Activated naive CD4-positive, alpha-beta T cell treated with anti-CD3 and anti-CD28 coated beads for 36 hours (primary cell): ENCODE measurements around the gene CAMSAP2. TPM values are rescaled to one million over a fixed set of nuclear protein-coding genes. Genes with fewer than 3 reads are reported as not detected.
"Not testable (repeated sequence)": the region's sequence is repeated elsewhere in the genome, so short reads cannot be mapped to it uniquely, and the experiment has no call there.

Source experiments
- CTCF ChIA-PET: fragments of 350-600 bp; sonication (Branson Sonifier 250); formaldehyde crosslinking; loops from one replicate; lab custom pipeline; 2021; ENCODE audit warnings: antibody characterized with exemption; lab: Charles Lee
- DNase-seq: peaks from one replicate; pipeline ENCODE4 v3.0.0-alpha.2; 2020
- H3K27ac Mint-ChIP-seq: one replicate; pipeline ENCODE4 v1.8.0; 2021; ENCODE audit warnings: mild to moderate bottlenecking, mixed read lengths
- H3K27me3 Mint-ChIP-seq: one replicate; pipeline ENCODE4 v1.8.0; 2021; ENCODE audit warnings: low read depth, mixed read lengths
- H3K36me3 Mint-ChIP-seq: one replicate; pipeline ENCODE4 v1.8.0; 2021; ENCODE audit warnings: low read depth, mixed read lengths
- H3K4me1 Mint-ChIP-seq: one replicate; pipeline ENCODE4 v1.8.0; 2021; ENCODE audit warnings: low read depth, mixed read lengths
- H3K4me3 Mint-ChIP-seq: one replicate; pipeline ENCODE4 v1.8.0; 2021; ENCODE audit warnings: mild to moderate bottlenecking, moderate library complexity, mixed read lengths
- H3K9me3 Mint-ChIP-seq: one replicate; pipeline ENCODE4 v1.8.0; 2021; ENCODE audit warnings: mixed read lengths
- intact Hi-C: fragments of 100-400 bp; cut with micrococcal nuclease; formaldehyde crosslinking; loops from one replicate; pipeline ENCODE4 v1.15.1; 2023
- total RNA-seq, 2 experiments: library from RNA; stranded (reverse); gene quantifications; one replicate each; pipeline ENCODE4 v1.2.3, GENCODE V29; 2021

The CAMSAP2 gene
- total RNA-seq, 2 experiments from 2014 or later: 3.9 to 6.5 TPM

DNA sequence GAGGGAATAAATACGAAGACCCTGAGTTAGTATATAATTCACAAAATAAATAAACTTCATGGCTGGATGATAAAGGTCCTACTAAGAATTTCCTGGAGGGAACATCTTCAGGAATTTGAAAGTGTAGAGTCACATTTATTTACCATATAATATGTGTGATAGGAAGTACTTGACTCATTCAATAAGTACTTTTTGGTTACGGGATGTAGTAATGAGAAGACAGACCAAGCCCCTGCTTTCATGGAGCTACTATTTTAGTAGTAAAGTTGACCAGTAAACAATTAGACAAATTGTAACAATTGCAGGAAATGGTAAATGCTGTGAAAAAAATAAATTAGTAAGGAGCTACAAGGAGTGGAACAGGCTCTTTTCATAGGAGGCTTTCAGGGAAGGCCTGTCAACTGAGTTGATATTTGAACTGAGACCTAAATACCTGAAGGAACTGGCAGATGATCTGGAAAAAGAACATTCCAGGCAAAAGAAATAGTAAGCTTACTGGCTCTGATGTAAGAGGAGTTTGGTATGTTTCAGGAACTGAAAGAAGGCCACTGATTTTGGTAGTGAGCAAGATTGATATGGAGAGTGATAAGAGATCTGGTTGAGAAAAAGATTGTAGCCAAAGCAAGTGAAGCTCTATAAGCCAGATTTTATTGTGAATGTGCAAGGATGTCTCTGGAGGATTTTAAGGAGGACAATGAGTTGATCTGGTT lies 36.2 kb downstream of the CAMSAP2 start:
- intact Hi-C loops: no loop called here
- Mint-ChIP-seq H3K9me3 (no peaks in the 10 kb centered on the region), H3K27me3 (no peaks in the 10 kb centered on the region), H3K36me3 (peaks cover 4% of the 10 kb centered on the region), H3K4me3 (no peak overlapping the region), H3K4me1 (no peaks in the 10 kb centered on the region), H3K27ac (no peak overlapping the region)
- CTCF ChIA-PET: interaction anchor here (0.6 to 0.7 kb wide), 2 partner anchors 194 to 462 kb away, joined by 3 to 4 read pairs; no protein-coding TSS in a partner anchor
- DNase-seq: no peak

DNA sequence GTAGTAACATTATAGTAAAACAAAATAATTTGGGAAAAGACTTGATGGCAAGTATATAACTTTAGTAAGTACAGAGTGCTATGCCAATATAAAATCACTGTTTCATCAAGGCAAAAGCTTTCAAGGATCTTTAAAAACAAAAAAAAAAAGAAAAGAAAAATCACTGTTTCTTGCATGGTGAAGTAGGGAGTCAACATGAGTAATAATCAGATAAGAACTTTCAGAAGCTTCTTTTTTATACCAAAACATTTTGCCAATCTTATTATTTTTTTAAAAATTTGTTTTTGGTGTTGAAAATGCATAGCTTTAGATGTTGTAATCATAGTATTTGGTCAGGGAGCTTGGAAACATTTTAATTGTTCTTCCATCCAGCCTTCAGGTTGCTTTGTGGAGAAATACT lies 37.2 kb downstream of the CAMSAP2 start:
- Mint-ChIP-seq H3K9me3 (no peaks in the 10 kb centered on the region), H3K4me1 (peaks cover 2% of the 10 kb centered on the region), H3K27ac (no peak overlapping the region), H3K27me3 (no peaks in the 10 kb centered on the region), H3K36me3 (peaks cover 4% of the 10 kb centered on the region), H3K4me3 (no peak overlapping the region)
- CTCF ChIA-PET: interaction anchor here (0.6 to 1.0 kb wide), 2 partner anchors 47 to 243 kb away, joined by 4 read pairs; no protein-coding TSS in a partner anchor
- intact Hi-C loops: no loop called here
- DNase-seq: no peak

GRCh38 chr1:200776949-200777348 lies 38.3 kb downstream of the CAMSAP2 start:
- H3K36me3 Mint-ChIP-seq: peaks cover 4% of the 10 kb centered on the region
- intact Hi-C loops: no loop called here
- CTCF ChIA-PET: no interaction called here
- H3K27ac Mint-ChIP-seq: no peak overlapping the region
- H3K27me3 Mint-ChIP-seq: no peaks in the 10 kb centered on the region
- peaks cover 2% of the 10 kb centered on the region for H3K4me1 Mint-ChIP-seq
- H3K9me3 Mint-ChIP-seq: no peaks in the 10 kb centered on the region
- H3K4me3 Mint-ChIP-seq: no peak overlapping the region
- no peak for DNase-seq

DNA sequence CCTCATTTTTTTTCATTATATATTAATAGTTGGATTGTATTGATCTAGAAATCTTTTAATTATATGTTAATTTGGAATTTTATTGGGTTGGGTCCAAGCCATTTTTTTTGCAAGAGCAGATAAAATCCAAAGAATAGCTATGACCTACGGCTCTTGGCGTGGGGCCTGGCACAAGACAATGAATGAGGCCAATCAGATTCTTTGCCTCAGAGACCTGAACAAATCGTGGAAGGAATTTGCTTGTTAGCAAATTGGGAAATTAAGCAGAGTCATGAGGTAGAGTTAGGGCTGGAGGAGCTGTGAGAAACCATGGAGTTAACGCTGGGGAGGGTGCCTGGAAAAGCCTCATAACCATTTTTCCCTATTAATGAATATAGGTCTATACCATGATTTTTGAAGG lies 40.1 kb downstream of the CAMSAP2 start:
- intact Hi-C loops: no loop called here
- H3K27me3 Mint-ChIP-seq: no peaks in the 10 kb centered on the region
- no peak overlapping the region for H3K4me3 Mint-ChIP-seq
- peaks cover 2% of the 10 kb centered on the region for H3K4me1 Mint-ChIP-seq
- H3K27ac Mint-ChIP-seq: no peak overlapping the region
- CTCF ChIA-PET: interaction anchor here (1.0 kb wide), 1 partner anchor 19 kb away, joined by 4 read pairs; no protein-coding TSS in a partner anchor
- DNase-seq: no peak
- H3K9me3 Mint-ChIP-seq: peaks cover 2% of the 10 kb centered on the region
- peaks cover 13% of the 10 kb centered on the region for H3K36me3 Mint-ChIP-seq

- H3K4me3 Mint-ChIP-seq: no peak overlapping the region
- H3K4me1 Mint-ChIP-seq: peaks cover 2% of the 10 kb centered on the region
- peaks cover 2% of the 10 kb centered on the region for H3K9me3 Mint-ChIP-seq
- H3K27me3 Mint-ChIP-seq: no peaks in the 10 kb centered on the region
- DNase-seq: no peak
- intact Hi-C loops: no loop called here
- CTCF ChIA-PET: no interaction called here
- no peak overlapping the region for H3K27ac Mint-ChIP-seq
- H3K36me3 Mint-ChIP-seq: peaks cover 14% of the 10 kb centered on the region
Observed at GRCh38 chr1:200779326-200779725, 40.6 kb downstream of the CAMSAP2 start.

DNA sequence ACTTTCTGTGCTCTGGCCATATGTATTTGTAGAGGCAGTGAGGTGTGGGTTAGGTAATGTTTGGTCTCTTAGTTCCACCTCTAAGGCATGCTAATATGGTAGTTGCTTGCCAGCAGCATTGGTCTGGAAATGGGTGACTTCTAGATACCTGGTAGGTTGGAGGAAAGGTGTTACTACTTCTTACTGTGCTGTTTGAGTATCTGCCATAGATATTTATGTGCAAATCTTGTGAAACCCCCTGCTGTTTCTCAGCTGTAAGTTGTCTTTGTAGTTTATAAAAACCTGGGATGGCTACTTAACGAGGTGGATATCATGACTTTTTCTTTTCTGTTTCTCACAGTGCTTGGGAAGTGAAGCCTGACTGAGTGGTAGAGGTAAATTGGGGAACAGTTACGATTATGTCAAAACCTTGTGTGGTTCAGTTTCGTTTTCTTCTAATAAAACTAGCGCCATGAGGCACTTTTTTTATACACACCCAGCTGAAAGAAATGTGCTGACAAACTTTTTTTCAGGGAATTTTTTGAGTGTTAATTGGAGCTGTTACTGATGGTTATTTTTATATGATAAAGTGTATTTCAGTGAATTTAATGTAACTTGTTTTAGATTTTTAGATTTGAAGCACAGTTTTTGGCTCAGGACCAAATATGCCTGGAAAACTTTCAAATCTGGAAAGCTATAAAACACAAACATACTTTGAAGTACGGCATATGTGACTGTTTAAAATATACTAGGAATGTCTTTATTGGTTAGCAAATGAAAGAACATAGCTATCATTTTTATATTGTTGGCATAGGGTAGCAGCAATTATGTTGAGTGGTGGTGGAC lies 42.1 kb downstream of the CAMSAP2 start:
- DNase-seq: no peak
- no peak overlapping the region for H3K4me3 Mint-ChIP-seq
- peaks cover 12% of the 10 kb centered on the region for H3K36me3 Mint-ChIP-seq
- peaks cover 2% of the 10 kb centered on the region for H3K9me3 Mint-ChIP-seq
- no peaks in the 10 kb centered on the region for H3K27me3 Mint-ChIP-seq
- no peak overlapping the region for H3K27ac Mint-ChIP-seq
- CTCF ChIA-PET: interaction anchor here (0.7 to 1.2 kb wide), 3 partner anchors 22 to 166 kb away, joined by 3 to 4 read pairs (median 3); no protein-coding TSS in a partner anchor
- peaks cover 2% of the 10 kb centered on the region for H3K4me1 Mint-ChIP-seq
- intact Hi-C loops: no loop called here

DNA sequence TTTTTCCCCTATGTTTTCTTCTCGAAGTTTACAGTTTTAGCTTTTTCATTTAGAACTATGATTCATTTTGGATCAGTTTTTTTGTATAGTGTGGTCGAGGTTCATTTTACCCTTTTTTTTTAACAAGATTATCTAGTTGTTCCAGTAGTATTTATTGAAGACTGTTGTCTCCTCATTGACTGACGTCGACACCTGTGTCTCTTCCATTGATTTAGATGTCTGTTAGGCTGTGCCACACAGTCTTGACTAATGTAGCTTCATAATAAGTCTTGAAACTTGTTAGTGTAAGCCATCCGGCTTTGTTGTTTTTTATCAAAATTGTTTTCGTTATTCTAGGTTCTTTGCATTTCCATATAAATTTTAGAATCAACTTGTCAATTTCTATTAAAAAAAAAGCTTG lies 45.2 kb downstream of the CAMSAP2 start:
- CTCF ChIA-PET: interaction anchor here (0.7 kb wide), 1 partner anchor 15 kb away, joined by 4 read pairs; no protein-coding TSS in a partner anchor
- Mint-ChIP-seq H3K27ac (no peak overlapping the region), H3K36me3 (peaks cover 12% of the 10 kb centered on the region), H3K9me3 (peaks cover 2% of the 10 kb centered on the region), H3K27me3 (no peaks in the 10 kb centered on the region), H3K4me1 (peaks cover 2% of the 10 kb centered on the region), H3K4me3 (no peak overlapping the region)
- DNase-seq: no peak
- intact Hi-C loops: no loop called here

DNA sequence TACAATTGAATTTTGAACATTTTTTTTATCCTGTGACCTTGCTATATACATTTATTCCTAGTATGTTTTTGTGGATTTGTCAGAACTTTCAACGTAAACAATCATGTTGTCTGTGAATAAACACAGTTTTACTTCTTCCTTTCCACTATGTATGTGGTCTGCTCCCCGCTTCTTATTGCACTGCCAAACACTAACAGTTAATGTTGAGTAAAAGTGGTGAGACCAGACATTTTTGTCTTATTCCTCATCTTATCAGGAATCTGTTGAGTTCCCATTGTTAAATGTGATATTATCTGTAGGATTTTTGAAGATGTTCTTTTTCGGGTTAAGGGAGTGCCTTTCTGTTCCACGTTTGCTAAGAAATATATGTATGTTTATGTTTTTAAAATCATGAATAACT lies 45.9 kb downstream of the CAMSAP2 start:
- H3K9me3 Mint-ChIP-seq: peaks cover 2% of the 10 kb centered on the region
- DNase-seq: no peak
- no peak overlapping the region for H3K27ac Mint-ChIP-seq
- intact Hi-C loops: no loop called here
- peaks cover 12% of the 10 kb centered on the region for H3K36me3 Mint-ChIP-seq
- H3K4me1 Mint-ChIP-seq: peaks cover 2% of the 10 kb centered on the region
- H3K27me3 Mint-ChIP-seq: no peaks in the 10 kb centered on the region
- H3K4me3 Mint-ChIP-seq: no peak overlapping the region
- CTCF ChIA-PET: no interaction called here

- peaks cover 12% of the 10 kb centered on the region for H3K36me3 Mint-ChIP-seq
- H3K4me1 Mint-ChIP-seq: no peaks in the 10 kb centered on the region
- H3K4me3 Mint-ChIP-seq: no peak overlapping the region
- intact Hi-C loops: no loop called here
- H3K27me3 Mint-ChIP-seq: no peaks in the 10 kb centered on the region
- peaks cover 2% of the 10 kb centered on the region for H3K9me3 Mint-ChIP-seq
- CTCF ChIA-PET: interaction anchor here (0.7 to 1.8 kb wide), 2 partner anchors 153 to 165 kb away, joined by 3 to 4 read pairs; no protein-coding TSS in a partner anchor
- DNase-seq: no peak
- H3K27ac Mint-ChIP-seq: no peak overlapping the region
Observed at GRCh38 chr1:200786788-200787187, 48.1 kb downstream of the CAMSAP2 start.

GRCh38 chr1:200787896-200788387 lies 49.2 kb downstream of the CAMSAP2 start:
- intact Hi-C loops: no loop called here
- no peak overlapping the region for H3K27ac Mint-ChIP-seq
- CTCF ChIA-PET: interaction anchor here (1.1 kb wide), 1 partner anchor 15 kb away, joined by 3 read pairs; no protein-coding TSS in a partner anchor
- H3K36me3 Mint-ChIP-seq: peaks cover 9% of the 10 kb centered on the region
- no peak overlapping the region for H3K4me3 Mint-ChIP-seq
- no peaks in the 10 kb centered on the region for H3K27me3 Mint-ChIP-seq
- H3K4me1 Mint-ChIP-seq: no peaks in the 10 kb centered on the region
- H3K9me3 Mint-ChIP-seq: peaks cover 5% of the 10 kb centered on the region
- no peak for DNase-seq

GRCh38 chr1:200791012-200791411 lies 52.3 kb downstream of the CAMSAP2 start:
- CTCF ChIA-PET: interaction anchor here (3.8 kb wide), 1 partner anchor 12 kb away, joined by 17 read pairs; no protein-coding TSS in a partner anchor
- DNase-seq, intact Hi-C loops, H3K4me1 Mint-ChIP-seq, H3K27ac Mint-ChIP-seq, H3K27me3 Mint-ChIP-seq, H3K4me3 Mint-ChIP-seq, H3K9me3 Mint-ChIP-seq, H3K36me3 Mint-ChIP-seq: not testable (repeated sequence)

DNA sequence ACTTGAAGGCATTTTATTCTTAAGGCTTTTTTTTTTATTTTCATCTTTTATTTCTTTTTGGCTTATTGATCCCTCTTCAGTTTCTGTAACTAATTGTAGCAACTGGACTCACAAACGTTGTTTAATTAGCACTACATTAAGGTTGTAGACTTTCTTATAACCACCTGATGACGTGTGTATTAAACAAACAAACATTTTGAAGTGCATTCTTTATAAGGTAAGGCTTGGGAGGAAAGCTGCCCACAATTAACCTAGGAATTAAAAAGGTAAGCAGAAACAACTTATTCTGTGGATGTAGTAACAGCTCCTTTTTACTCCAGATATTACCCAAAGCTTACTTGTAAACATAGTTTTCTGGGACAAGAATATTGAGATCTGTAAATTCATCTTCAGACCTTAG lies 55.0 kb downstream of the CAMSAP2 start:
- intact Hi-C loops: no loop called here
- CTCF ChIA-PET: interaction anchor here (1.0 to 3.8 kb wide), 2 partner anchors 9 to 172 kb away, joined by 4 to 17 read pairs; no protein-coding TSS in a partner anchor
- peaks cover 4% of the 10 kb centered on the region for H3K9me3 Mint-ChIP-seq
- H3K36me3 Mint-ChIP-seq: peaks cover 4% of the 10 kb centered on the region
- H3K4me3 Mint-ChIP-seq: no peak overlapping the region
- no peak for DNase-seq
- H3K27me3 Mint-ChIP-seq: no peaks in the 10 kb centered on the region
- no peaks in the 10 kb centered on the region for H3K4me1 Mint-ChIP-seq
- H3K27ac Mint-ChIP-seq: no peak overlapping the region
